K562 (cell line): Measurements from ENCODE around the gene NRP2. TPM values are rescaled to one million over a fixed set of nuclear protein-coding genes. Genes with fewer than 3 reads are reported as not detected.

Experiments used
- ATAC-seq: fragments of 200-7000 bp; cut with Tn5 transposase; 3 replicates; pipeline ENCODE4 v1.9.1; 2020; ENCODE audit warnings: moderate library complexity
- BruUV-seq: library from RNA; stranded (reverse); fragments of 400-500 nt; replicated peaks from 2 replicates; lab custom pipeline; 2021; lab: Mats Ljungman, UMichigan
- CTCF ChIA-PET: fragments of 300-600 bp; formaldehyde crosslinking; extraction: SDS; loops from one replicate; lab custom pipeline; 2021; ENCODE audit warnings: low intra/inter-chr PET ratio; lab: Yijun Ruan, JAX
- POLR2A ChIA-PET: fragments of 300-600, 350-650 bp; sonication (Branson Sonifier 250); formaldehyde crosslinking; extraction: SDS; loops from one replicate; lab custom pipeline; 2021; ENCODE audit warnings: antibody characterized with exemption, inconsistent platforms; lab: Yijun Ruan, JAX
- DNase-seq, 4 experiments: peaks; one replicate each; pipeline versions ENCODE4 v3.0.0 to v3.0.0-alpha.2; 2011 to 2018; ENCODE audit warnings: low spot score in 3 of 4, mixed read lengths in 3 of 4; ENCODE audit errors: extremely low read depth in 1 of 4
- FAIRE-seq: peaks from 2 replicates; lab custom pipeline; 2011; peaks lifted over from hg19 to GRCh38; lab: Jason Lieb, UNC
- H2AFZ ChIP-seq: 2 replicates; pipeline ENCODE4 v1.6.0; 2011; ENCODE audit warnings: low read depth, low read length, control low read depth, inconsistent platforms
- H3K27ac ChIP-seq: fragments of 200-600 bp; 3 replicates; pipeline ENCODE4 v1.8.0; 2011; ENCODE audit warnings: low read depth, mild to moderate bottlenecking, control low read depth, inconsistent platforms, low read length, moderate library complexity, mixed read lengths; ENCODE audit errors: extremely low read depth
- H3K27me3 ChIP-seq, 2 experiments: fragments of 300-600 bp in 1 of 2; 2 replicates in 1 of 2; 3 replicates in 1 of 2; pipeline versions ENCODE4 v1.6.0 to v1.8.0; 2011; ENCODE audit warnings: inconsistent platforms in 2 of 2, low read length in 2 of 2, mild to moderate bottlenecking in 1 of 2, mixed read lengths in 1 of 2, moderate library complexity in 1 of 2; ENCODE audit not compliant: control insufficient read depth in 2 of 2, insufficient read depth in 2 of 2
- H3K36me3 ChIP-seq: fragments of 300-600 bp; 3 replicates; pipeline ENCODE4 v1.8.0; 2011; ENCODE audit warnings: mild to moderate bottlenecking, low read length, inconsistent platforms; ENCODE audit not compliant: control insufficient read depth, insufficient read depth
- H3K4me1 ChIP-seq, 2 experiments: fragments of 200-600 bp in 1 of 2; replicated peaks in 1 of 2; 2 replicates in 1 of 2; 3 replicates in 1 of 2; pipeline versions ENCODE4 v1.5.1 to v1.8.0; 2011; ENCODE audit warnings: inconsistent platforms in 2 of 2, low read length in 2 of 2, mild to moderate bottlenecking in 1 of 2, mixed read lengths in 1 of 2, moderate library complexity in 1 of 2; ENCODE audit not compliant: control insufficient read depth in 2 of 2, insufficient read depth in 2 of 2
- H3K4me2 ChIP-seq: 2 replicates; pipeline ENCODE4 v1.6.1; 2011; ENCODE audit warnings: low read length, control low read depth, inconsistent platforms, mixed read lengths; ENCODE audit not compliant: insufficient read depth
- H3K4me3 ChIP-seq: fragments of 200-600 bp; sonication (generic), shearing (Covaris generic); 2 replicates; pipeline ENCODE4 v1.5.1; 2016; ENCODE audit warnings: control low read depth, inconsistent platforms
- H3K79me2 ChIP-seq: fragments of 200-600 bp; 3 replicates; pipeline ENCODE4 v1.8.0; 2011; ENCODE audit warnings: low read length, inconsistent platforms; ENCODE audit not compliant: control insufficient read depth, insufficient read depth
- H3K9ac ChIP-seq, 2 experiments: 2 replicates each; pipeline versions ENCODE4 v1.6.0 to v1.6.1; 2011; ENCODE audit warnings: low read depth in 2 of 2, low read length in 2 of 2, control low read depth in 1 of 2, inconsistent platforms in 1 of 2, mild to moderate bottlenecking in 1 of 2, mixed read lengths in 1 of 2; ENCODE audit not compliant: insufficient read depth in 1 of 2
- H3K9me1 ChIP-seq: one replicate; pipeline ENCODE4 v1.6.0; 2011; ENCODE audit warnings: inconsistent platforms, mild to moderate bottlenecking, low read length, moderate library complexity; ENCODE audit not compliant: control insufficient read depth, insufficient read depth
- H3K9me3 ChIP-seq: replicated peaks from 2 replicates; pipeline ENCODE4 v1.5.1; 2011; ENCODE audit warnings: low read depth, low read length, inconsistent platforms; ENCODE audit not compliant: control insufficient read depth, insufficient read depth
- H4K20me1 ChIP-seq: replicated peaks from 2 replicates; pipeline ENCODE4 v1.6.1; 2011; ENCODE audit warnings: low read length, inconsistent platforms, mixed read lengths; ENCODE audit not compliant: control insufficient read depth, insufficient read depth
- ATF2 ChIP-seq: sonication (generic); formaldehyde crosslinking; IDR thresholded peaks from 2 replicates; pipeline ENCODE4 v1.8.1; 2022; ENCODE audit warnings: missing genetic modification reagents
- CXXC5 ChIP-seq: fragments of 250-450 bp; sonication (Bioruptor Pico); IDR thresholded peaks from 2 replicates; pipeline ENCODE4 v1.8.0; 2022; ENCODE audit warnings: inconsistent platforms, mild to moderate bottlenecking, moderate library complexity
- ETS2 ChIP-seq: IDR thresholded peaks from 2 replicates; pipeline ENCODE4 v1.6.1; 2016; ENCODE audit warnings: borderline replicate concordance, missing genetic modification characterization, mild to moderate bottlenecking, moderate library complexity, missing compliant biosample characterization; ENCODE audit not compliant: poor library complexity, severe bottlenecking
- HDGF ChIP-seq: fragments of 450-650 bp; IDR thresholded peaks from 2 replicates; pipeline ENCODE4 v1.6.1; 2016
- KDM5B ChIP-seq: fragments of 200-600 bp; sonication (generic); IDR thresholded peaks from 2 replicates; pipeline ENCODE4 v1.6.1; 2012; ENCODE audit warnings: low read depth, mild to moderate bottlenecking, moderate library complexity, low read length, control low read depth, inconsistent platforms; ENCODE audit not compliant: insufficient replicate concordance
- LARP7 ChIP-seq: fragments of 450-650 bp; IDR thresholded peaks from 2 replicates; pipeline ENCODE4 v1.6.1; 2016
- MGA ChIP-seq: fragments of 450-650 bp; IDR thresholded peaks from 2 replicates; pipeline ENCODE4 v1.6.1; 2016; ENCODE audit warnings: mild to moderate bottlenecking, moderate library complexity
- NFE2 ChIP-seq: IDR thresholded peaks from 2 replicates; pipeline ENCODE4 v1.6.1; 2014; ENCODE audit warnings: antibody characterized with exemption, low read depth
- ZNF511 ChIP-seq: sonication (generic); formaldehyde crosslinking; IDR thresholded peaks from 2 replicates; pipeline ENCODE4 v1.8.0; 2022; ENCODE audit warnings: mild to moderate bottlenecking, missing genetic modification reagents
- WGBS: fragments of 100-300 bp; shearing (Covaris generic); methylation state at CpG from one replicate; pipeline ENCODE4 v1.1.6; 2016; ENCODE audit warnings: low coverage, mixed read lengths; ENCODE audit not compliant: insufficient coverage; ENCODE audit errors: missing lambda C conversion rate; 5-methylcytosine and 5-hydroxymethylcytosine counted together
- in situ Hi-C: fragments of 300-500 bp; cut with MboI; formaldehyde crosslinking; loops from 4 replicates; pipeline ENCODE4 v1.15.0; 2018; ENCODE audit warnings: inconsistent platforms, mixed read lengths
- intact Hi-C: fragments of 100-400 bp; cut with micrococcal nuclease; formaldehyde crosslinking; loops from 2 replicates; pipeline ENCODE4 v1.14.2; 2022
- polyA plus RNA-seq, 8 experiments: library from polyadenylated mRNA; depleted of rRNA in 4 of 8; stranded (reverse) in 5 of 8; unstranded in 3 of 8; fragments of >200 nt; fragmentation: Nextera tagmentation in 2 of 8; fragmentation: Illumina TruSeq in 1 of 8; extraction: Ambion mirVana in 2 of 8; extraction: Trizol in 1 of 8; gene quantifications; 2 replicates each; pipeline versions ENCODE4 v1.2.1 to v1.2.3, GENCODE V29; 2011 to 2014; ENCODE audit warnings: inconsistent platforms in 1 of 8, missing spikeins in 1 of 8
- total RNA-seq, 7 experiments: library from RNA; depleted of rRNA in 6 of 7; stranded (reverse); fragments of >200 nt in 6 of 7; fragmentation: Illumina TruSeq in 2 of 7; extraction: Trizol in 2 of 7; gene quantifications; 2 replicates each; pipeline versions ENCODE4 v1.2.1 to v1.2.3, GENCODE V29; 2011 to 2021; ENCODE audit warnings: low replicate concordance in 1 of 7

NRP2 gene
- total and polyA plus RNA-seq, 9 of the 15 experiments (the other 6 are each of a cell fraction or from before 2014, with no cell fraction given) = 0.05 to 0.31 (median 0.15) TPM; not detected in 5

GRCh38 chr2:205728366-205728765 lies 46.1 kb downstream of the NRP2 start:
- ATAC-seq (no peak), DNase-seq (no peak), FAIRE-seq (no peak)
- peaks cover 0 to 17% of the 10 kb centered on the region in 2 experiments; a peak in 1 of 5 replicates for H3K27me3 ChIP-seq
- no peaks in the 10 kb centered on the region for H3K9me3 ChIP-seq
- H3K9me1 ChIP-seq = no peaks in the 10 kb centered on the region
- ChIA-PET CTCF (no interaction called here), POLR2A (interaction anchor here (0.9 kb wide), 1 partner anchor 1970 kb away, joined by 3 read pairs; no protein-coding TSS in a partner anchor)
- no peak overlapping the region for H3K27ac ChIP-seq
- BruUV-seq = no TSS peak
- H4K20me1 ChIP-seq = no peaks in the 10 kb centered on the region
- intact Hi-C loops = no loop called here
- in situ Hi-C loops = no loop called here
- H3K4me1 ChIP-seq = no peaks in the 10 kb centered on the region; a peak in 1 of 5 replicates
- no peak overlapping the region for H3K4me3 ChIP-seq
- H3K36me3 ChIP-seq = no peaks in the 10 kb centered on the region
- WGBS = 0% methylated on average over 7 of the region's 7 CpGs
- no peak overlapping the region for H3K4me2 ChIP-seq
- H2AFZ ChIP-seq = no peak overlapping the region
- no peaks in the 10 kb centered on the region for H3K79me2 ChIP-seq
- H3K9ac ChIP-seq = no peak overlapping the region
- TF ChIP-seq CXXC5 (CRISPR knock-in tag) (no peak), HDGF (no peak), ZNF511 (CRISPR knock-in tag) (no peak), MGA (no peak), ETS2 (tag) (no peak), LARP7 (no peak), NFE2 (no peak), ATF2 (no peak), KDM5B (no peak)
